ENCODE results near the gene DDRGK1.

DNA sequence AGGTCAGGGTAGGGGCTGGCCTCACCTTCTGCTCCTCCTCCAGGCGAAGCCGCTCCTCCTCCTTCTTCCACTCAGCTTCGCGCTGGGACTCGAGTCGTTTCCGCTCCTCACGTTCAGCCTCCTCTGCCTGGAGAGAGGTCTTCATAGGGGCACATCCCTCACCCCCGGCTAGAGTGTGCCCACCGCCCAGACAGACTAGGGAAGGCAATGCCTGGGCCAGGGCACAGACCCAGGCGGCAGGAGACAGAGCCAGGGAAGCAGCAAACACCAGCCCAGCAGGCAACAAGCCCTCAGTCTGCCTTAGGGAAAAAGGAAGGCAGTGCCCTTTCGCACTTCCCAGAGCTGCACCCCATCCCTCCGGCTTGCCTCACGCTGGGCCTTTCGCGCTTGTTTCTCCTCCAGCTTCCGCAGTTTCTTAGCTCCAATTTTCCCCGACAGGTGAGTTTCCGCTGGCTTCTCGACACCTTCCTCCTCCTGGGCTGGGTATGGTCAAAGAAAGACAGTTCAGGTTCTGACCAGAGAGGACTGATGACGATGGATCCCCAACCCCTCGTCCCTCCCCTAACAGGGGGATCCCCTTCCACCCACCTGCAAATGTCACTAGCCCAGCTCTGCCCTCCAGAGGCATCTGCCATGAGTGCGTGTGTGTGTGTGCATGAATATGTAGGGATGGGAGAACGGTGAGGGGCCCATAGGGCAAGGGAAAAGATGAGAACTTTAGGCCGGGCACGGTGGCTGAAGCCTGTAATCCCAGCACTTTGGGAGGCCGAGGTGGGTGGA is 4.3 kb downstream of the DDRGK1 start:
- TF ChIP-seq POLR2A (IDR thresholded peaks at IDR 0.05) (no peak), CTCF (IDR thresholded peaks at IDR 0.05) (no peak)

Measured in esophagus squamous epithelium (tissue), 4 donors.